HG02885 (cell line): ENCODE results near the gene DSC1.

Experiments
- ATAC-seq: cut with Tn5 transposase; IDR thresholded peaks from one replicate; pipeline ENCODE4 v1.9.1; 2021; ENCODE audit warnings: mild to moderate bottlenecking; ENCODE audit not compliant: unreplicated experiment, poor library complexity

The DSC1 gene

DNA sequence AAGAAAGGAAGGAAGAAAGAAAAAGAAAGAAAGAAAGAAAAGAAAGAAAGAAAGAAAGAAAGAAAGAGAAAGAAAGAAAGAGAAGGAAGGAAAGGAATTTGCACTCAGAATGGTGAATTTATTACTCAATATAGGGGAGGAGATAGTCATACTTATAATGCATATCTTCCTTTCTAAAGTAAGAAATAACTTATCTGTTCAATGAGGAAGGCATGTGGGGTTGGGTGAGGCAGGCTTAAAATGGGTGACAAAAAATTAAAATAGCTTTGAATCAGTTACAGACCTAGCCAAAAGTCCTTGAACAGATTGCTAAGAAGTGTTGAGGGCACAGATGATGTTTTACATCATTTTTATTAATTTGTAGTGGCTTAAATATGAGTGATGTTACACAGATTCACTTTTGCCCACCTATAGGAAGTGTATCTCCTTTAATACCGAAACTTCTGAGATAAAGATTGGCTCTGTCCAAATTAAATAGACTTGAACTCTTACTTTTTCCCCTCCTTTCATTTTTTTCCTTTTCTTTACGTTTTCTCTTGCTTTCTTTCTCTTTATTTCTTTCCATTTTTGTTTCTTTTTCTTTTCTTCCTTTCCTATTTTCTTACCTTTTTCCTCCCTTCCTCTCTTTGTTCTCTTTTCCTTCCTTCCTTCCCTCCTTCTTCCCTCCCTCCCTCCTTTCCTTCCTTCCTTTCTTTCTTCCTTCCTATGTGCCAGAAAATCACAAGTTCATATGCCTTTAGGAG, 45.6 kb downstream of the DSC1 start:
- ATAC-seq: no peak

- ATAC-seq: no peak
These were observed 49.9 kb downstream of the DSC1 start for GRCh38 chr18:31112804-31113203.

DNA sequence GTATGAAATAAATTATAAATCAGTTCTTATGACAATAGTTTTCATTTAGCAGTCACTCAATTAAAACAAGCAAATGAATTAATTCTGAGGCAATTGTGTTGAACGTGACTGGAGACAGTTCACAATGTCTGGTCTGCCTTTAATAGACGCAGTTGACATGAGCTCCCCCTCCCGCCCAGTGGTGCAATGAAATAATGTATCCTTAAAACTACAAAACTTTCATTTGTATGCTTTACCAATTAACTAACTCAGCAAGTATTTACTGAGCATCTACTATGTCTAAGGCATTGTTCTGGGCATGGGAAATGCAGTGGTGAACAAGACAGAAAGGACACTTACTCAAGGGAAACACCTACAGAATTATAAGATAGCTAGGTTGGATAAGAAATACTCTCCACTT, 56.9 kb downstream of the DSC1 start:
- ATAC-seq: no peak

DNA sequence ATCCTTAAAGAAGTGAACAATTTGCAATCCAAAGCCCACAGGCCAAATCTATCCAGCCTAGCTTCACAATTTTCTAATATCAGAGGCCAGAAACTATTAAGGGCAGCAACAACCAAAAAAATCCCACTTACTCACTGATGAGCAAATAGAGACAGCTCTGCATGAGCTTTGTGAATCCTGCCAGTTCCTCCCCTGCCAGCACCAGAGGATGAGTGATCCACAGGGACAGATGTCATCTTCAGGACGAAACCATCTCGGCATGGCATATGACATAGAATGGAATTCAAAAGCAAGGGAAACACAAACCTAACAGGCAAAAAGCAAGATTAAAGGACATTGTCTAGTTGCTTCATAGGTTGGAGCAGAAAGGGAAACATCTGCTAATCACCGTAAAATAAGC, 58.2 kb downstream of the DSC1 start:
- no peak for ATAC-seq

DNA sequence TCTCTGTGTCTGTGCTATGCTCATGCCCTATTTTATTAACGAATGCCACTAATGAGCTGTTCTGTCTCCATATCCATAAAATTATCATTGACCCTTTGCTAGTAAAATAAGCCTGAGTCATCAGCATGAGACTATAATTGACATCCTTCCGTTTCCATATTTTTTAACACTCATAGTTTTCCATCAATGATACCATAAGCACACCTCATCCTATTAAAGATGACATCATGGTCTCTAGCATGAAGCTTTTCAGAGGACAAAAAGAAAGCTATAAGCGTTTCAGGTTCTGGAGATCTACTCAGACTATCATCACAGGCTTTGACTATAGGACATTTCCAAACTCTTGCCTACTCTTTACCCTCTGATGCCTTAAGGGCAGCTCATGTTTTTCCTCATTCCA, 59.2 kb downstream of the DSC1 start:
- ATAC-seq: no peak

DNA sequence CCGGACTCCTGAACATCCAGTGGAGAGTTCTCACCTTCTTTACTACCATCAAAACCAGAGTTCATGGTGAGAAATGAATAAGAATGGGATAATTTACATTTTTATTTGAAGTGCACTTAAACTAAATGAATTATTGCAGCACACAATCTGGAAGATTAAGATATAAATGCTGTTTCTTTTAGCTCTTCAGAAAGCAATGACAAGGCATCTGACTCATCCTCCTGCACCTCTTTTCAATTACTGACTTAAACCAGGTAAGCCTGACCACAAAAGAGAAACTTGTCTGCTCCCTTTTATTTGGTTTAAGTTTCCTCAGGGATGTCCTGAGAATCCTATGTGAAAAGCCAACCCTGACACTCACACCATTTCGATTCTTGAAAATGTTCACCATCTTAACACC, 59.7 kb downstream of the DSC1 start:
- no peak for ATAC-seq

GRCh38 chr18:31102025-31102684, 60.5 kb downstream of the DSC1 start, which contains the start of gene DSC2:
Gene DSC2 (minus strand): TSS chr18:31102421. CDS start chr18:31101971, 450 bp downstream.
- no peak for ATAC-seq

DNA sequence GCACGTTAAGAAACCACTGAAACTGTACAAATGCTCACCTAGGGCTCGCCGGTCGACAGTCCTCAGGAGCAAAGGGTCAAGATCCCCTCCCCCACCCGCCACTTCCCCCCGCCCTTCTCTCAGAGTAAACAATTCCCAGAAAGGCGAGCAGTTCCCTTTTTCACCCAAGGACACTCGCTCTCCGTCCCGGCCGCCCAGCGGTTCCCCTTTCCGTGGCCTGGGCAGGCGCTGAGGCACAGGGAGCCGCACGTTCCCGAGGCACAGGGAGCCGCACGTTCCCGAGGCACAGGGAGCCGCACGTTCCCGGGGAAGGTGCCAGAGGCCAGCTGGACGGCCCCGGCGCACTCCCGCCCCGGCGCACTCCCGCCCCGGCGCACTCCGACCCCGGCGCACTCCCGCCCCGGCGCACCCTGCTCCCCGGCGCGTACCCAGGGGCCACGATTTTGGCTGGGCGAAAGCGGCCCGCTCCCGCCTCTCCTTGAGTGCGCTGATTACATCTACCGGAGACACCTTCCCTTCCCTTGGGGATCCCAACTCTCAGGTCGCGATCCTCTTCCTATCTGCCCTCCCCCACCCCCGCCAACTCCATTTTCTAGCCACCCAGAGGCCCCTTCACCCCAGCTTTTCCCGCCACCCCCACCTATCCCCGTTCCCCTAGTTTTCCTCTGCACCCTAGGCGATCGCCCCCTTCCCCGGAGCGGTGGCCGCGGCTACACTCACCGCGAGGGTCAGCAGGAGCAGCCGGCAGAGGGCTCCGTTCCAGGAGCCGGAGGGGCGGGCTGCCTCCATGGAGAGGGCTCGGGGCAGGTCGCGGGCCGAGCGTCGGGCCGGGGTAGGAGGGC, 61.3 kb downstream of the DSC1 start:
- ATAC-seq: no peak

DNA sequence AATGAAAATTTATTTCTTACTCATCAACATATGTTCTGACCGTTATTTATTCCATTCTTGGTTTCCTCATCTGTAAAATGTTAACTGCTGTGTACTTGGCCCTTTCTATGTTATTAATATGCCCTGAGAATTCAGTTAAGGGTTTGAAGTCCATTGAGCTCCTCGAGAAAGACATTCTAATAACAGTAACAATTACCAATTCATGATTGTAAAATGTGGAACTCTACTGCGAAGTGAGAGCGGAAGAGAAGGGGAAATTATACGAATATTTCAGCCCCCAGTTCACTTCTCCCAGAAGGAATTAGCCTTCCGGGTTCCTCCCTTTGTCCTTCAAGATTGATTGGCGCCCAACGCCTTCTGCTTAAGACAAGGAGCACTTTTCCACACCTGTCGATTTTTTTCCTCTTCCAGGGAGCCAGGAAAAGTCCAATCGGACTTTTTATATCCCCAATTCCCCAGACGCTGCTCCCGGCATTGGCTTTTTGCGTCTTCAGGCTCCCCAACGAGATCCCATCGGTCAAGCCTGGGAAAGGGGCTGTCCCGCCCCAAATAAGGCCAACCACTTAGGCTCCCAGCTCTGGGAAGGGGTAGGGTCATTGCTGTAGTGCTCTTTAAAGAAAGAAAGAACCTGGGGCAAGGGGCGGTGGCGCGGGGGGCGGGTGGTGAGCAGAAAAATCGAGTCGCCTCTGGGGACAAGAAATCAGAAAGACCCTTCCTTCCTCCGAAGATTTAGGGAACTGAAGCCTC, 62.0 kb downstream of the DSC1 start:
- no peak for ATAC-seq

DNA sequence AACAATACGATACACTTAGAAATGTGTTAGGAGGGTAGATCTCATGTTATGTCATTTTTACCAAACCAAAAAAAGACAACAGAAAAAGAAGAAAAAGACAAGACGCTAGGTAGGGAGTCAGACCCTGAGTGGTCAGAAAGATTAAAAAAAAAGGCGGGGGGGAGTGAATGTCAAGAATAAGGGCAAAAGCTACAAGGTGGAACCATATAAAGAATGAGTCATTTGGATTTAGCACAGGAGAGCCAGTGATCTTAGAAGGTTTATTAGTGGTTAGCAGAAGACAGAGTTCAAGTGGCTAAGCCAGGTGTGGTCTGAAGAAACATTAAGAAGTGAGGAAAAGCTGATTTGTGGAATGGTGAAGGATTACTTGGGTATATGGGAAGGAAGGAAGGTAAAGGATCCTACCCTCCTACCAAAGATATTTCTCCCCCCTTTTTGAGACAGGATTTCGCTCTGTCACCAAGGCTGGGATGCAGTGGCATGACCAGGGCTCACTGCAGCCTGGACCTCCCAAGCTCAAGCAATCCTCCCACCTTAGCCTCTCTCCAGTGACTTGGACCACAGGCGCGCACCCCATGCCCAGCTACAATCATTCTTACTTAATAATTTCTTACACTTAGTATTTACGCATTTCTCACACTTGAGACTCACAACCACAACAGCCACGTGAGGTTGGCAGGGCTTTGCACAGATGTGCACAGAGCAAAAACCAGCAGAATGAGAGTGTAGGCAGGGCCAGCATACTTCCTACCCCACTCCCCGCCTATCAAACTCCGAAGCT, 63.0 kb downstream of the DSC1 start:
- no peak for ATAC-seq

DNA sequence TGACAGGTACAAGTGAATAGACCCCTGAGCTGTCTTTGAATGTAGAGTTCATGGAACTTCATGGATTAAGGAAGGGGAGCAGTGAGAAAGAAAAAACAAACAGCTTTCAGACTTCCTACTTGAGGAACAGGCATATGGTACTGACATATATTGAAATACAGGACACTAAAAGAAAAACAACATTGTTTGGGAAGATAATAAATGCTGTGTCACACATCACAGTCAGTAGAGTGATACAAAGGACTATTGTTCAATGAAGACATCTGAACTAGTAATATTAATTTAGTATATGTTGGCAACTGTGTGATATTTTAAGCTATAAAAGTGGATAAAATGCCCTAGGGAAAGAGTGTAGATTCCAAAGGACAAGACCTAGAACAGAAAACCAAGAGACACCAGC, 63.8 kb downstream of the DSC1 start:
- ATAC-seq: no peak

- ATAC-seq: no peak
These were observed 65.0 kb downstream of the DSC1 start for GRCh38 chr18:31097666-31098065.

GRCh38 chr18:31093880-31094279, 68.8 kb downstream of the DSC1 start:
- ATAC-seq: no peak

- ATAC-seq: no peak
These were observed 69.4 kb downstream of the DSC1 start for GRCh38 chr18:31093294-31093693.

- ATAC-seq: no peak
These were observed 71.3 kb downstream of the DSC1 start for GRCh38 chr18:31091350-31091749.

DNA sequence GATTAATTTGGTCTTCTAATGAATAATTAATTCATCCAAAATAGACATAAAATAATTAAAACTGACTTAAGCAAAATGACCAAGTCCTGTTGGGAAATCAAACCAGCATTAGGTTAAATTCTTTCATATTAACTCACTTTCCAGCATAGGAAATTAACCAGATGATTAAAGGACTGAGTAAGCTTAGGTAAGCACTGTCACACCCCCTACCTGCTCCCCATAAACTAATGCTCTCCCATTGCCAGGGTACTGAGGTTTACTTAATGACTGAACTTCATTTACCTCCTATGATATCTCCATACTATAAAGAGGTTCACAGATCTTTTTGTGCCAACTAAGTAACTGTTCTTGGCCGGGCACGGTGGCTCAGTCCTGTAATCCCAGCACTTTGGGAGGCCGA, 74.1 kb downstream of the DSC1 start:
- no peak for ATAC-seq

GRCh38 chr18:31079973-31080372, 82.7 kb downstream of the DSC1 start:
- no peak for ATAC-seq
